CD4-positive, alpha-beta T cell (primary cell): ENCODE results near the gene NOTCH1. TPM values are rescaled to one million over a fixed set of nuclear protein-coding genes. Genes with fewer than 3 reads are reported as not detected.
"Not testable (repeated sequence)": the region's sequence is repeated elsewhere in the genome, so short reads cannot be mapped to it uniquely, and the experiment has no call there.

Experiments used
- ATAC-seq: fragments of 200-7000 bp; cut with Tn5 transposase; one replicate; pipeline ENCODE4 v1.10.0; 2022; ENCODE audit warnings: mild to moderate bottlenecking; ENCODE audit not compliant: poor library complexity
- CTCF ChIA-PET: fragments of 350-600 bp; sonication (Branson Sonifier 250); formaldehyde crosslinking; loops from one replicate; lab custom pipeline; 2021; ENCODE audit warnings: antibody characterized with exemption, inconsistent platforms; lab: Charles Lee
- POLR2A ChIA-PET: fragments of 350-600 bp; sonication (Branson Sonifier 250); formaldehyde crosslinking; loops from one replicate; lab custom pipeline; 2021; ENCODE audit warnings: antibody characterized with exemption, inconsistent platforms; lab: Charles Lee
- DNase-seq, 14 experiments: peaks; one replicate each; pipeline ENCODE4 v3.0.0-alpha.2; 2013 to 2020; ENCODE audit warnings: mixed read lengths in 2 of 14
- H3K27ac ChIP-seq, 2 donors: one replicate each; pipeline versions ENCODE4 v1.5.1 to v1.7.0; 2013; ENCODE audit warnings: low read length in 2 of 2, low read depth in 1 of 2, mild to moderate bottlenecking in 1 of 2
- H3K27me3 ChIP-seq, 2 experiments: 1 replicate in 1 of 2; 2 replicates in 1 of 2; pipeline versions ENCODE4 v1.6.1 to v1.7.0; 2013; ENCODE audit warnings: low read length in 2 of 2, control low read depth in 1 of 2, mild to moderate bottlenecking in 1 of 2, moderate library complexity in 1 of 2; ENCODE audit not compliant: insufficient read depth in 2 of 2, control insufficient read depth in 1 of 2
- H3K36me3 ChIP-seq: one replicate; pipeline ENCODE4 v1.6.1; 2013; ENCODE audit warnings: low read length, control low read depth; ENCODE audit not compliant: insufficient read depth
- H3K4me1 ChIP-seq: one replicate; pipeline ENCODE4 v1.6.1; 2013; ENCODE audit warnings: low read length, control low read depth; ENCODE audit not compliant: insufficient read depth
- H3K4me3 ChIP-seq: one replicate; pipeline ENCODE4 v1.5.1; 2013; ENCODE audit warnings: mild to moderate bottlenecking, low read length, moderate library complexity
- H3K9me3 ChIP-seq, 2 experiments: 1 replicate in 1 of 2; 2 replicates in 1 of 2; pipeline versions ENCODE4 v1.6.1 to v1.7.0; 2013; ENCODE audit warnings: low read length in 2 of 2, mild to moderate bottlenecking in 2 of 2, control low read depth in 1 of 2, moderate library complexity in 1 of 2; ENCODE audit not compliant: control insufficient read depth in 1 of 2, insufficient read depth in 1 of 2
- H3K27ac Mint-ChIP-seq: one replicate; pipeline ENCODE4 v1.8.0; 2020; ENCODE audit warnings: mixed read lengths
- H3K27me3 Mint-ChIP-seq: one replicate; pipeline ENCODE4 v1.8.0; 2021; ENCODE audit warnings: mixed read lengths
- H3K36me3 Mint-ChIP-seq: one replicate; pipeline ENCODE4 v1.8.0; 2021; ENCODE audit warnings: low read depth, mixed read lengths
- H3K4me1 Mint-ChIP-seq: one replicate; pipeline ENCODE4 v1.8.0; 2021; ENCODE audit warnings: low read depth, mixed read lengths
- H3K4me3 Mint-ChIP-seq: one replicate; pipeline ENCODE4 v1.8.0; 2020; ENCODE audit warnings: mild to moderate bottlenecking, mixed read lengths
- H3K9me3 Mint-ChIP-seq: one replicate; pipeline ENCODE4 v1.8.0; 2020; ENCODE audit warnings: mixed read lengths
- CTCF ChIP-seq: fragments of 200-600 bp; IDR thresholded peaks from one replicate; pipeline ENCODE4 v1.8.0; 2022; ENCODE audit warnings: antibody characterized with exemption, mild to moderate bottlenecking
- intact Hi-C, 2 experiments: fragments of 100-400 bp; cut with DNase I in 1 of 2; cut with micrococcal nuclease in 1 of 2; formaldehyde crosslinking; loops; one replicate each; pipeline versions ENCODE4 v1.15.1 to v1.9.0; 2023 to 2025; cut with DNase I, micrococcal nuclease
- total RNA-seq, 174 experiments: library from RNA in 2 of 174; stranded (reverse) in 2 of 174; gene quantifications; one replicate each; pipeline ENCODE4 v1.2.3 and lab custom pipeline; 2021 to 2026

NOTCH1 gene
- total RNA-seq, 2 experiments from 2014 or later, result 30.8 to 34.2 TPM

- peaks cover 4 to 17% of the 10 kb centered on the region in 2 experiments for H3K9me3 ChIP-seq
- Mint-ChIP-seq H3K27me3 (no peaks in the 10 kb centered on the region), H3K4me1 (no peaks in the 10 kb centered on the region), H3K36me3 (no peaks in the 10 kb centered on the region), H3K9me3 (no peaks in the 10 kb centered on the region), H3K27ac (no peak overlapping the region), H3K4me3 (no peak overlapping the region)
- intact Hi-C loops, result no loop called here
- ChIA-PET CTCF (no interaction called here), POLR2A (no interaction called here)
- H3K4me3 ChIP-seq, result no peak overlapping the region
- ATAC-seq, result no peak
- no peaks in the 10 kb centered on the region for H3K27me3 ChIP-seq
- no peak for DNase-seq
- no peak for TF ChIP-seq CTCF
- no peak overlapping the region for H3K27ac ChIP-seq
- peaks cover 14% of the 10 kb centered on the region for H3K4me1 ChIP-seq
- H3K36me3 ChIP-seq, result no peaks in the 10 kb centered on the region
Observed at GRCh38 chr9:136561779-136562178, 15.9 kb upstream of the NOTCH1 start.

- ATAC-seq (no peak), DNase-seq (peak in 2 of 14 experiments; percentile 40 to 44)
- POLR2A ChIA-PET, result no interaction called here
- intact Hi-C loops, result no loop called here
- H3K9me3 ChIP-seq, result peaks cover 4 to 17% of the 10 kb centered on the region in 2 experiments
- no peaks in the 10 kb centered on the region for H3K36me3 ChIP-seq
- Mint-ChIP-seq H3K36me3 (no peaks in the 10 kb centered on the region), H3K4me3 (no peak overlapping the region), H3K4me1 (no peaks in the 10 kb centered on the region), H3K27ac (no peak overlapping the region), H3K27me3 (no peaks in the 10 kb centered on the region), H3K9me3 (no peaks in the 10 kb centered on the region)
- H3K27me3 ChIP-seq, result no peaks in the 10 kb centered on the region
- H3K27ac ChIP-seq, result no peak overlapping the region
- CTCF ChIA-PET, result no interaction called here
- H3K4me3 ChIP-seq, result no peak overlapping the region
- no peak for TF ChIP-seq CTCF
- H3K4me1 ChIP-seq, result peaks cover 14% of the 10 kb centered on the region
Observed at GRCh38 chr9:136560586-136560985, 14.7 kb upstream of the NOTCH1 start.

- H3K27ac ChIP-seq, H3K9me3 Mint-ChIP-seq, H3K27me3 Mint-ChIP-seq, H3K27me3 ChIP-seq, CTCF ChIA-PET, H3K36me3 Mint-ChIP-seq, H3K4me1 Mint-ChIP-seq, ATAC-seq, H3K4me3 ChIP-seq, H3K36me3 ChIP-seq, POLR2A ChIA-PET, H3K4me3 Mint-ChIP-seq, DNase-seq, intact Hi-C loops, H3K27ac Mint-ChIP-seq: not testable (repeated sequence)
- Histone ChIP-seq H3K9me3 (peaks cover 4 to 17% of the 10 kb centered on the region in 2 experiments), H3K4me1 (peaks cover 11% of the 10 kb centered on the region)
Observed at GRCh38 chr9:136559371-136559770, 13.5 kb upstream of the NOTCH1 start.

- H3K4me3 Mint-ChIP-seq, DNase-seq, ATAC-seq, H3K9me3 Mint-ChIP-seq, H3K27ac ChIP-seq, H3K36me3 ChIP-seq, H3K27me3 ChIP-seq, POLR2A ChIA-PET, H3K27me3 Mint-ChIP-seq, intact Hi-C loops, H3K4me3 ChIP-seq, H3K4me1 ChIP-seq, H3K4me1 Mint-ChIP-seq, CTCF ChIA-PET, H3K36me3 Mint-ChIP-seq, H3K27ac Mint-ChIP-seq: not testable (repeated sequence)
- peaks cover 4 to 17% of the 10 kb centered on the region in 2 experiments for H3K9me3 ChIP-seq
Observed at GRCh38 chr9:136558846-136559245, 13.0 kb upstream of the NOTCH1 start.
